Subcutaneous adipose tissue (tissue), 4 donors: ENCODE results near the gene ETF1. TPM values are rescaled to one million over a fixed set of nuclear protein-coding genes. Genes with fewer than 3 reads are reported as not detected.

Experiments used
- CTCF ChIP-seq: fragments of 450-650 bp; IDR thresholded peaks from one replicate; pipeline ENCODE4 v1.5.1; 2016; ENCODE audit warnings: low read depth, mild to moderate bottlenecking, control low read depth, antibody characterized with exemption, moderate library complexity
- total RNA-seq, 4 donors: library from RNA; depleted of rRNA; stranded (reverse); fragments of >200 nt; gene quantifications; one replicate each; pipeline ENCODE4 v1.1.0, GENCODE V29; 2016

The ETF1 gene
- 100 to 1,000 TPM in 3 of 4 donors, 10 to 100 TPM in 1; 93.2 to 147 (median 104) TPM for total RNA-seq

GRCh38 chr5:138542956-138543729 lies at the start of gene ETF1:
Gene ETF1 (minus strand): TSS chr5:138543236. CDS start chr5:138542918, 318 bp downstream.
- TF ChIP-seq CTCF = no peak

DNA sequence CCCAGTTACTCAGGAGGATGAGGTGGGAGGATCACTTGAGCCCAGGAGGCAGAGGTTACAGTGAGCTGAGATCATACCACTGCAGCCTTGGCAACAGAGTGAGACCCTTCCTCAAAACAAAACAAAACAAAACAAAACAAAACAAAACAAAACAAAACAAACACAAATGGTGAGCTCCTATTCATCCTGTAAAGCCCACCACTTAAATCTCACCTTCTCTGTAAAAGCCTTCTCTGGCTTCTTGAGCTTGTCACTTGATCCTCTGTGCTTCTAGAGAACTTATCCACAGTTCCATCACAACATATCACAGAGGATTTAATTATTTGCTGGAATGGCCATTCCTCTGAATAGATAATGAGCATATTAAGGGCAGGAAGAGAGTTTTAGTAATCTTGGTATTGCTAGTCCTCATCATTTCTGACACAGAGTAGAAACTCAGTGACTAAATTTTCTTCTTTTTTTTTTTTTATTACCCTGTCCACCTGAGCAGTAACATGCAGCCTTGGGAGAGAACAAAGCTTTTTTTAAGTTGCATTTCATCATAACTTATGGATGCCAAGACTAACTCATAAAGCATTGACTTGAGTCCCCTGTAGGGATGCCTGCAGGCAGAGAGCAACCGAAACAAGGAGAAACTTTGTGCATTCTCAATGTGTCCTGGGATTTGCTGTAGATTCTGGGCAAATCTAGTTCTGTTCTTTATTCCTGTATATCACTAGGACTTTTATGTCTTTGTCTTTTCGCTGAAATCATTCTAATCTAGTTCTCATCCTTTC lies 45.2 kb upstream of the ETF1 start:
- TF ChIP-seq CTCF = no peak

- no peak for TF ChIP-seq CTCF
These were observed 42.1 kb upstream of the ETF1 start for GRCh38 chr5:138585157-138585556.

- no peak for TF ChIP-seq CTCF
These were observed 41.1 kb upstream of the ETF1 start for GRCh38 chr5:138583984-138584637.

DNA sequence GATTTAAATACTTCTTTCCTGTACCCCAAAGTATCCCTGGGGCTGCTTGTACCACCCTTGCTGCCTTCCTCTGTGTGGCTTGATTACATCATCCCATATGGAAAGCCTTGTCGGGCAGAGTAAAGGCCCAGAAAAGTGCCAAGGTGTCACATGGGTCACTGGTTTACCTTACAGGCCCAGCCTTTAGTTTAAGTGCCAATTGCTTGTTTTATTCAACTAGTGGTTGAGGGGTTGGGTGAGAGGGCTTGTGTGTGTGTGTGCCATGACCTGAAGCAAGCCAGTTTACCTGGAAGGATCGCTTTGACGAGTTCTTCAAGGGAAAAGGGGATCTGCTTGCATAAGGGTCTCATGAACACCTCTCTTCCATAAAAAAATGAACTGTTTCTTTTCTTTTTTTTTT lies 39.9 kb upstream of the ETF1 start:
- TF ChIP-seq CTCF = no peak

- TF ChIP-seq CTCF = no peak
These were observed 37.7 kb upstream of the ETF1 start for GRCh38 chr5:138580777-138581176.

GRCh38 chr5:138580001-138580400 lies 37.0 kb upstream of the ETF1 start:
- no peak for TF ChIP-seq CTCF
